Fibroblast of pulmonary artery (primary cell): ENCODE measurements around the gene NPR1.

Experiments used
- DNase-seq: peaks from one replicate; pipeline ENCODE4 v3.0.0-alpha.2; 2010; ENCODE audit warnings: low read depth
- H3K4me3 ChIP-seq: replicated peaks from 2 replicates; pipeline ENCODE4 v1.5.1; 2011; ENCODE audit warnings: low read depth, mild to moderate bottlenecking, control low read depth, low read length, moderate library complexity
- CTCF ChIP-seq: IDR thresholded peaks from 2 replicates; pipeline ENCODE4 v1.5.1; 2011; ENCODE audit warnings: mild to moderate bottlenecking, control low read depth, low read length, inconsistent platforms; ENCODE audit errors: missing control alignments

NPR1 gene

GRCh38 chr1:153680120-153680403 is 1.6 kb downstream of the NPR1 start:
- H3K4me3 ChIP-seq: peak overlapping the region; percentile 67
- no peak for TF ChIP-seq CTCF
- peak; percentile 6 for DNase-seq

GRCh38 chr1:153682730-153683129 is 4.2 kb downstream of the NPR1 start:
- no peak for TF ChIP-seq CTCF
- H3K4me3 ChIP-seq: no peak overlapping the region
- DNase-seq: no peak

- H3K4me3 ChIP-seq: no peak overlapping the region
- TF ChIP-seq CTCF: no peak
- DNase-seq: peak; percentile 57
Measured at GRCh38 chr1:153683854-153684253, 5.4 kb downstream of the NPR1 start.

GRCh38 chr1:153684892-153685291 is 6.4 kb downstream of the NPR1 start:
- H3K4me3 ChIP-seq: no peak overlapping the region
- DNase-seq: no peak
- TF ChIP-seq CTCF: no peak

- DNase-seq: no peak
- H3K4me3 ChIP-seq: no peak overlapping the region
- no peak for TF ChIP-seq CTCF
Measured at GRCh38 chr1:153685544-153686340, 7.3 kb downstream of the NPR1 start.

- no peak overlapping the region for H3K4me3 ChIP-seq
- no peak for TF ChIP-seq CTCF
- no peak for DNase-seq
Measured at GRCh38 chr1:153687346-153688125, 9.0 kb downstream of the NPR1 start.
